GM12878 (cell line): Measurements from ENCODE around the gene EEF1AKMT3. TPM values are rescaled to one million over a fixed set of nuclear protein-coding genes. Genes with fewer than 3 reads are reported as not detected.

ENCODE experiments used
- ATAC-seq: fragments of 200-7000 bp; cut with Tn5 transposase; 3 replicates; pipeline ENCODE4 v1.9.1; 2020; ENCODE audit warnings: mild to moderate bottlenecking, moderate library complexity
- BruUV-seq: library from RNA; stranded (reverse); fragments of 400-500 nt; replicated peaks from 2 replicates; lab custom pipeline; 2021; lab: Mats Ljungman, UMichigan
- CTCF ChIA-PET: fragments of 300-600 bp; sonication (Branson Sonifier 250); formaldehyde crosslinking; extraction: SDS; loops from one replicate; lab custom pipeline; 2021; ENCODE audit warnings: inconsistent platforms; lab: Yijun Ruan, JAX
- POLR2A ChIA-PET: fragments of 350-600 bp; formaldehyde crosslinking; extraction: SDS; loops from one replicate; lab custom pipeline; 2021; ENCODE audit warnings: inconsistent platforms; lab: Charles Lee
- RAD21 ChIA-PET: fragments of 300-600 bp; sonication (Branson Sonifier 250); formaldehyde crosslinking; loops from one replicate; lab custom pipeline; 2023; ENCODE audit warnings: antibody characterized with exemption; ENCODE audit not compliant: unreplicated experiment; lab: Charles Lee
- SMC1A ChIA-PET: fragments of 300-600 bp; sonication (Branson Sonifier 250); formaldehyde crosslinking; loops from one replicate; lab custom pipeline; 2023; ENCODE audit not compliant: unreplicated experiment, uncharacterized antibody; lab: Charles Lee
- DNase-seq: peaks from one replicate; pipeline ENCODE4 v3.0.0-alpha.2; 2011; ENCODE audit warnings: low read depth, low spot score
- FAIRE-seq: peaks from 3 replicates; lab custom pipeline; 2011; peaks lifted over from hg19 to GRCh38; lab: Jason Lieb, UNC
- H2AFZ ChIP-seq: 2 replicates; pipeline ENCODE4 v1.6.0; 2011; ENCODE audit warnings: low read depth, low read length, control low read depth; ENCODE audit not compliant: control insufficient read depth
- H3K27ac ChIP-seq: 2 replicates; pipeline ENCODE4 v1.5.1; 2011; ENCODE audit warnings: control low read depth; ENCODE audit not compliant: control insufficient read depth, insufficient read depth
- H3K27me3 ChIP-seq, 2 experiments: replicated peaks in 1 of 2; 2 replicates each; pipeline versions ENCODE4 v1.6.0 to v1.6.1; 2011; ENCODE audit warnings: low read length in 1 of 2; ENCODE audit not compliant: control insufficient read depth in 2 of 2, insufficient read depth in 2 of 2
- H3K36me3 ChIP-seq, 2 experiments: 2 replicates each; pipeline ENCODE4 v1.5.1; 2011; ENCODE audit warnings: low read length in 1 of 2; ENCODE audit not compliant: control insufficient read depth in 2 of 2, insufficient read depth in 2 of 2
- H3K4me1 ChIP-seq: 2 replicates; pipeline ENCODE4 v1.6.1; 2011; ENCODE audit warnings: mild to moderate bottlenecking, low read length, moderate library complexity, mixed read lengths; ENCODE audit not compliant: control insufficient read depth, insufficient read depth
- H3K4me2 ChIP-seq: 2 replicates; pipeline ENCODE4 v1.6.0; 2011; ENCODE audit warnings: control low read depth; ENCODE audit not compliant: control insufficient read depth, insufficient read depth
- H3K4me3 ChIP-seq: fragments of 200-600 bp; sonication (generic); 2 replicates; pipeline ENCODE4 v1.5.1; 2016
- H3K79me2 ChIP-seq: 2 replicates; pipeline ENCODE4 v1.6.0; 2011; ENCODE audit warnings: low read length; ENCODE audit not compliant: control insufficient read depth, insufficient read depth
- H3K9ac ChIP-seq: 2 replicates; pipeline ENCODE4 v1.8.0; 2011; ENCODE audit warnings: low read length, control low read depth, mixed read lengths; ENCODE audit not compliant: control insufficient read depth, insufficient read depth
- H3K9me3 ChIP-seq: replicated peaks from 3 replicates; pipeline ENCODE4 v1.5.1; 2011; ENCODE audit warnings: mild to moderate bottlenecking, low read length; ENCODE audit not compliant: control insufficient read depth, insufficient read depth
- H4K20me1 ChIP-seq: 2 replicates; pipeline ENCODE4 v1.6.0; 2011; ENCODE audit not compliant: control insufficient read depth, insufficient read depth
- EZH2 ChIP-seq: IDR thresholded peaks from 2 replicates; pipeline ENCODE4 v1.6.1; 2012; ENCODE audit warnings: low read depth, mild to moderate bottlenecking, control low read depth, inconsistent platforms, low read length, borderline replicate concordance; ENCODE audit not compliant: control insufficient read depth
- TCF3 ChIP-seq: IDR thresholded peaks from 2 replicates; pipeline ENCODE4 v1.6.1; 2012; ENCODE audit warnings: low read depth, mild to moderate bottlenecking, low read length, borderline replicate concordance; ENCODE audit not compliant: insufficient read depth
- WGBS: methylation state at CpG from one replicate; pipeline ENCODE4 v1.1.6; 2016; ENCODE audit warnings: low lambda C conversion rate; ENCODE audit not compliant: insufficient replicate concordance, insufficient coverage; ENCODE audit errors: missing lambda C conversion rate; 5-methylcytosine and 5-hydroxymethylcytosine counted together
- in situ Hi-C: fragments of 300-500 bp; cut with MboI; formaldehyde crosslinking; loops from 9 replicates; pipeline ENCODE4 v1.14.3; 2018; ENCODE audit warnings: mixed read lengths
- intact Hi-C: fragments of 100-400 bp; cut with micrococcal nuclease; formaldehyde crosslinking; loops from one replicate; pipeline ENCODE4 v1.14.2; 2022; ENCODE audit not compliant: unreplicated experiment
- polyA plus RNA-seq, 11 experiments: library from polyadenylated mRNA; depleted of rRNA in 4 of 11; unstranded in 6 of 11; stranded (reverse) in 5 of 11; fragments of >200 nt; fragmentation: Nextera tagmentation in 4 of 11; fragmentation: Illumina TruSeq in 1 of 11; extraction: Ambion mirVana in 4 of 11; extraction: Trizol in 1 of 11; gene quantifications; 1 replicate in 1 of 11; 2 replicates in 10 of 11; pipeline versions ENCODE4 v1.2.1 to v1.2.3, GENCODE V29; 2011 to 2016; ENCODE audit warnings: inconsistent platforms in 2 of 11, missing spikeins in 2 of 11, low read depth in 1 of 11
- total RNA-seq, 4 experiments: library from RNA; depleted of rRNA in 3 of 4; stranded (reverse); fragments of >200 nt in 3 of 4; fragmentation: Illumina TruSeq in 1 of 4; extraction: Trizol in 1 of 4; gene quantifications; 2 replicates each; pipeline versions ENCODE4 v1.2.1 to v1.2.3, GENCODE V29; 2013 to 2021

Gene EEF1AKMT3
- total and polyA plus RNA-seq, 10 of the 15 experiments (the other 5 are each of a cell fraction or from before 2014, with no cell fraction given): 1.2 to 8.2 (median 3.5) TPM

GRCh38 chr12:57765698-57766463 lies 6.5 kb upstream of the EEF1AKMT3 start:
- intact Hi-C loops (no loop called here), in situ Hi-C loops (no loop called here)
- CTCF ChIA-PET: interaction anchor here (1.0 to 7.3 kb wide), 2 partner anchors 10 kb away, joined by 4 to 62 read pairs; partner anchors contain the start of gene MARCHF9
- H3K27me3 ChIP-seq: peaks cover 11 to 23% of the 10 kb centered on the region in 2 experiments; a peak in 3 of 4 replicates
- ATAC-seq: peak; percentile 21
- H3K27ac ChIP-seq: no peak overlapping the region
- H3K9ac ChIP-seq: no peak overlapping the region
- RAD21 ChIA-PET: no interaction called here
- POLR2A ChIA-PET: interaction anchor here (0.8 kb wide), 1 partner anchor 24 kb away, joined by 3 read pairs; no protein-coding TSS in a partner anchor
- no peaks in the 10 kb centered on the region for H3K9me3 ChIP-seq
- peaks cover 22% of the 10 kb centered on the region for H3K4me1 ChIP-seq
- peak overlapping the region; percentile 95 for H3K4me2 ChIP-seq
- no peaks in the 10 kb centered on the region for H3K79me2 ChIP-seq
- 18% methylated on average over 40 of the region's 40 CpGs for WGBS
- TF ChIP-seq EZH2 (0 out of 2 replicates have a peak, but pooled peaks have one; percentile 16), TCF3 (no peak)
- H3K36me3 ChIP-seq: peaks cover 0 to 4% of the 10 kb centered on the region in 2 experiments; a peak in 2 of 4 replicates
- peak overlapping the region; percentile 65; the same call in 1 of the 2 replicates for H3K4me3 ChIP-seq
- H4K20me1 ChIP-seq: no peaks in the 10 kb centered on the region
- DNase-seq: no peak
- peak overlapping the region; percentile 81; the same call in 1 of the 2 replicates for H2AFZ ChIP-seq
- no TSS peak for BruUV-seq
- FAIRE-seq: no peak
- SMC1A ChIA-PET: interaction anchor here (1.7 kb wide), 1 partner anchor 9 kb away, joined by 5 read pairs; no protein-coding TSS in a partner anchor
